Measurements from ENCODE around the gene AGBL1.
"Not testable (repeated sequence)": the region's sequence is repeated elsewhere in the genome, so short reads cannot be mapped to it uniquely, and the experiment has no call there.

The AGBL1 gene

GRCh38 chr15:86121568-86122225 is 42.0 kb downstream of the AGBL1 start:
- TF ChIP-seq, protein P1, sequence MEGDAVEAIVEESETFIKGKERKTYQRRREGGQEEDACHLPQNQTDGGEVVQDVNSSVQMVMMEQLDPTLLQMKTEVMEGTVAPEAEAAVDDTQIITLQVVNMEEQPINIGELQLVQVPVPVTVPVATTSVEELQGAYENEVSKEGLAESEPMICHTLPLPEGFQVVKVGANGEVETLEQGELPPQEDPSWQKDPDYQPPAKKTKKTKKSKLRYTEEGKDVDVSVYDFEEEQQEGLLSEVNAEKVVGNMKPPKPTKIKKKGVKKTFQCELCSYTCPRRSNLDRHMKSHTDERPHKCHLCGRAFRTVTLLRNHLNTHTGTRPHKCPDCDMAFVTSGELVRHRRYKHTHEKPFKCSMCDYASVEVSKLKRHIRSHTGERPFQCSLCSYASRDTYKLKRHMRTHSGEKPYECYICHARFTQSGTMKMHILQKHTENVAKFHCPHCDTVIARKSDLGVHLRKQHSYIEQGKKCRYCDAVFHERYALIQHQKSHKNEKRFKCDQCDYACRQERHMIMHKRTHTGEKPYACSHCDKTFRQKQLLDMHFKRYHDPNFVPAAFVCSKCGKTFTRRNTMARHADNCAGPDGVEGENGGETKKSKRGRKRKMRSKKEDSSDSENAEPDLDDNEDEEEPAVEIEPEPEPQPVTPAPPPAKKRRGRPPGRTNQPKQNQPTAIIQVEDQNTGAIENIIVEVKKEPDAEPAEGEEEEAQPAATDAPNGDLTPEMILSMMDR (IDR thresholded peaks at IDR 0.05; ENCODE audit: low read depth, low read length): no peak
- no peak overlapping the region for H3K4me3 ChIP-seq (ENCODE audit: low read depth, low read length)

DNA sequence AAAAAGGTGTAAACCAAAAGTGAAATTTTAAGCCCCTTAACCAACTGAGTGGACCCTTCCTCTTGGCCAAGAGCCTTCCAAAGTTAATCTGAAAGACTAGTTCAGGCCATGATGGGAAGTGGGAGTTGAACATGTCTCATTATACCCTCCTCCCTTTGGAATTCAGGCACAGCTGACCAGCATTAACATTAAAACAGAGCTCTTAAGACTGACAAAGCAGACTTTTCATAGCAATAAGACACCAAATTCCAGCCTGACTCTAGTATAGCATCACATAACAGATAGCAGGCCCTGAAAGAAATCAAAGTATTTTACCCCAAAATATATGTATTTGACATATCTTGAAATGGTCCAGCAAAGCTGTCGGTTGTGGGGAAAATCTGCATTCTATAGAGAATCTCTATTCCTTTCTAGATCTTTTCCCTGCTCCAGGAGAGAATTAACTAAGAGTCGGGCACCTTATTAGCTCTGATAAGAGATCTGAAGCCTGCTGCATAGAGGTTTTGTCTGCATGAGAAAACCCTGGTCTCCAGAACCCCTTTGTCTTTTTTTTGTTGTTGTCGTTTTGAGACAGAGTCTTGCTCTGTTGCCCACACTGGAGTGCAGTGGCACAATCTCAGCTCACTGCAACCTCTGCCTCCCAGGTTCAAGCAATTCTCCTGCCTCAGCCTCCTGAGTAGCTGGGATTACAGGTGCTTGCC is 43.2 kb downstream of the AGBL1 start:
- H3K4me3 ChIP-seq (ENCODE audit: low read depth, low read length): not testable (repeated sequence)

DNA sequence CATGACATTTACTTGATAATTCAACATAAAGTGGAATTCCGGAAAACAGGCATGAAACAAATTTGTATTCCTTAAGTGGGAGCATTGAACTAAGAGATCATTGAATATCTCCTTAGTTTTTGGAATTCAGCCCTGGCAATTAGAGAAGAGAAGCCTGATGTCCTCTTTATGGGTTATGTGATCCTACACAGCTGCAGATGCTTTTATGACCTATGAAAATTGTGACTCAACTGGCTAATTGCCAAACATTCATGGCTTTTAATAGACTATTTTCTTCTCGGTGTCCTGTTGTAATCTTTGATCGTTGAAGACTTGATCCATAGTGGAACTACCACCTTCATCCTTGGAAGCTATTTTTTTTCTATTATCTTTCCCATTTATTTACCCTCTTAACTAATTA is 46.1 kb downstream of the AGBL1 start:
- TF ChIP-seq, protein P1 (IDR thresholded peaks at IDR 0.05; ENCODE audit: low read depth, low read length): no peak
- no peak overlapping the region for H3K4me3 ChIP-seq (ENCODE audit: low read depth, low read length)

DNA sequence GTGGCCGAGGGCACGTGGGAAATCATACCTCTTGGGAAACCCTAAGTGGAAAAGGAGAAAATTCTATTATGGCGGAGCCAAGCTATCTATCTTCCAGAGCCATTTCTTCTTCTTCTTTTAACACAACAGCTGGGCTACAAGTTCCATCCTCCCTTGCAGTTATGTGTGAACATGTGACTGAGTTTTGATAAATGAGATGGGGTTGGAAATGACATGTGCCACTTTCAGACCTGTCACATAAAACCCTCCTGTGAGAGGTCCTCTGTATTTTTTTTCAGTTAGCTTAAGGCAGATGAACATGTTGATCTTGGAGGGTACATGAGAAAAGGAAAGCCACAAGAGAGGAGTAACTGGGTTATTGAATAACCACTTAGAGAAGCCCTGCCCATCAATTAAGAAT is 47.9 kb downstream of the AGBL1 start:
- H3K4me3 ChIP-seq (ENCODE audit: low read depth, low read length): no peak overlapping the region

GRCh38 chr15:86135041-86135440 is 55.4 kb downstream of the AGBL1 start:
- TF ChIP-seq, protein P1 (IDR thresholded peaks at IDR 0.05; ENCODE audit: low read depth, low read length): no peak
- no peak overlapping the region for H3K4me3 ChIP-seq (ENCODE audit: low read depth, low read length)

More for the DNA sequence above, 47.9 kb downstream of the AGBL1 start:
- TF ChIP-seq, protein P1 (IDR thresholded peaks at IDR 0.05; ENCODE audit: low read depth, low read length): no peak

DNA sequence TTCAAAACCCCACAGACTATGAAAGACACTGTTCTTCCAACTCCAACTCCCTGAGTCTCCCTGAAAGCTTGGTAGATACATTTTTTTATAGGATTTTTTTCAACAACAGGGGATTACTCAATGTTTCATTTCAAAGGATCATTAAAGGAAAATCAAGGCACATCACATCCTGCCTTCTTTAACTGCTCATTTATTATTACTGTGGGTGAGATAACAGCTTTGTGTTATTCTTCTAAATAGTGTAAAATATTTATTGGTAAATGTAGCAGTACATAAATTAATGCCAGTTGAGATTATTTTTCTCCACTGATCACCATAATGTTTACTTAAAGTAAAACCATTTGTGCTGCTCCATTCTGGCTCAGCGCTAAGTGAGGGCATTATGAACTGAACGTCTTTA is 57.2 kb downstream of the AGBL1 start:
- TF ChIP-seq, protein P1 (IDR thresholded peaks at IDR 0.05; ENCODE audit: low read depth, low read length): no peak

DNA sequence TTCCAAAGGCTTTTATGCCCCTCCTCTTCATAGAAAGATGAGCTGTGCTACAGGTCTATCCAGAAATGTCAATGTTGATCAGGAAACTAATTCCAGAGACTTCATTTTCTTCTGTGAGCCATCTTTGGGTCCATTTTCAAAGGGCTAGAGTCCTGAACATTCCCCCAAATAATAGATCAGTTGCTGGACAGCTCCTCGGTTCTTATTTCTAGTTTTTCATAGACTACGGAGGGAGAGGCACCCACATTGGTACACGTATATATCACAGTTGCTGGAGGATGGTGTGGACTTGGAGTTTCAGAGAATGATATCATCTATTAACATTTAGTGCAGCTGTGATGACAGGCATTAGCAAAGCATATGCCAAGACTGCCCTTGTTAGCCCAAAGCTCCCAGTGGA is 59.1 kb downstream of the AGBL1 start:
- no peak overlapping the region for H3K4me3 ChIP-seq (ENCODE audit: low read depth, low read length)
- TF ChIP-seq, protein P1 (IDR thresholded peaks at IDR 0.05; ENCODE audit: low read depth, low read length): no peak

More for the DNA sequence above, 57.2 kb downstream of the AGBL1 start:
- H3K4me3 ChIP-seq (ENCODE audit: low read depth, low read length): no peak overlapping the region

All from WI38 (cell line).